Measurements from ENCODE around the gene NYNRIN.

DNA sequence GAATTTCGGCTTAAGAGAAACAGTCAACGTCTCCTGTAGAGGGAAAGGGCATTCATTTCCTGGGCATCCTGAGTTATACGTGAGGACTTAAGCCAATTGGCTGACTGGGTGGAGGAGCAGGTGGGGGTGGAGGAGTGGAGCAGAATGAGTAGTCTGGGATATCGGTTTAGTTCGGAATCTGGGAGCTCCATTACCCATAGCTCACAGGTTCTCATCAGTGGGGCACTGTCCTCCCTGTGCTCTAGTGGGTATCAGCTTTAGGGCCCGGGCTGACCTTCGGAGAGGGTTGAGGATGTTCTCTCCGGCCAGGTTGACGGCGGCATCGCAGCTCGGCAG is 43.1 kb downstream of the NYNRIN start:
- TF ChIP-seq, protein P1, sequence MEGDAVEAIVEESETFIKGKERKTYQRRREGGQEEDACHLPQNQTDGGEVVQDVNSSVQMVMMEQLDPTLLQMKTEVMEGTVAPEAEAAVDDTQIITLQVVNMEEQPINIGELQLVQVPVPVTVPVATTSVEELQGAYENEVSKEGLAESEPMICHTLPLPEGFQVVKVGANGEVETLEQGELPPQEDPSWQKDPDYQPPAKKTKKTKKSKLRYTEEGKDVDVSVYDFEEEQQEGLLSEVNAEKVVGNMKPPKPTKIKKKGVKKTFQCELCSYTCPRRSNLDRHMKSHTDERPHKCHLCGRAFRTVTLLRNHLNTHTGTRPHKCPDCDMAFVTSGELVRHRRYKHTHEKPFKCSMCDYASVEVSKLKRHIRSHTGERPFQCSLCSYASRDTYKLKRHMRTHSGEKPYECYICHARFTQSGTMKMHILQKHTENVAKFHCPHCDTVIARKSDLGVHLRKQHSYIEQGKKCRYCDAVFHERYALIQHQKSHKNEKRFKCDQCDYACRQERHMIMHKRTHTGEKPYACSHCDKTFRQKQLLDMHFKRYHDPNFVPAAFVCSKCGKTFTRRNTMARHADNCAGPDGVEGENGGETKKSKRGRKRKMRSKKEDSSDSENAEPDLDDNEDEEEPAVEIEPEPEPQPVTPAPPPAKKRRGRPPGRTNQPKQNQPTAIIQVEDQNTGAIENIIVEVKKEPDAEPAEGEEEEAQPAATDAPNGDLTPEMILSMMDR (IDR thresholded peaks at IDR 0.05) = no peak
- TF ChIP-seq ZFX (IDR thresholded peaks at IDR 0.05; ENCODE audit: borderline replicate concordance) = no peak
